Keratinocyte (primary cell): ENCODE data around the gene PRKCE. TPM values are rescaled to one million over a fixed set of nuclear protein-coding genes. Genes with fewer than 3 reads are reported as not detected.

Source experiments
- DNase-seq: peaks from one replicate; pipeline ENCODE4 v3.0.0-alpha.2; 2011; ENCODE audit warnings: low read depth, missing footprints, low spot score
- FAIRE-seq: peaks from 2 replicates; lab custom pipeline; 2011; peaks lifted over from hg19 to GRCh38; lab: Jason Lieb, UNC
- H2AFZ ChIP-seq: 2 replicates; pipeline ENCODE4 v1.6.0; 2012; ENCODE audit warnings: low read length, control low read depth, inconsistent platforms; ENCODE audit not compliant: control insufficient read depth
- H3K27ac ChIP-seq: 2 replicates; pipeline ENCODE4 v1.5.1; 2011; ENCODE audit warnings: low read length; ENCODE audit not compliant: control insufficient read depth, insufficient read depth
- H3K27me3 ChIP-seq: 3 replicates; pipeline ENCODE4 v1.6.0; 2011; ENCODE audit warnings: low read length; ENCODE audit not compliant: control insufficient read depth, insufficient read depth; ENCODE audit errors: extremely low read depth
- H3K36me3 ChIP-seq, 2 experiments: 2 replicates in 1 of 2; 3 replicates in 1 of 2; pipeline ENCODE4 v1.5.1; 2011; ENCODE audit warnings: low read length in 2 of 2, mild to moderate bottlenecking in 1 of 2; ENCODE audit not compliant: control insufficient read depth in 2 of 2, insufficient read depth in 2 of 2; ENCODE audit errors: extremely low read depth in 1 of 2
- H3K4me1 ChIP-seq: 3 replicates; pipeline ENCODE4 v1.5.1; 2011; ENCODE audit warnings: low read length; ENCODE audit not compliant: control insufficient read depth, insufficient read depth; ENCODE audit errors: extremely low read depth
- H3K4me2 ChIP-seq: 3 replicates; pipeline ENCODE4 v1.6.0; 2011; ENCODE audit warnings: low read depth, low read length; ENCODE audit not compliant: control insufficient read depth, insufficient read depth; ENCODE audit errors: extremely low read depth
- H3K4me3 ChIP-seq, 3 experiments: fragments of 200-600 bp in 1 of 3; sonication (generic) in 1 of 3; 2 replicates in 2 of 3; 3 replicates in 1 of 3; pipeline ENCODE4 v1.5.1; 2011 to 2016; ENCODE audit warnings: low read length in 3 of 3, mild to moderate bottlenecking in 3 of 3, control low read depth in 2 of 3, inconsistent platforms in 1 of 3, low read depth in 1 of 3, mixed read lengths in 1 of 3, mixed run types in 1 of 3, moderate library complexity in 1 of 3; ENCODE audit not compliant: control insufficient read depth in 2 of 3, insufficient read depth in 2 of 3; ENCODE audit errors: extremely low read depth in 1 of 3
- H3K79me2 ChIP-seq: 2 replicates; pipeline ENCODE4 v1.6.0; 2012; ENCODE audit warnings: low read length; ENCODE audit not compliant: control insufficient read depth, insufficient read depth
- H3K9ac ChIP-seq: 3 replicates; pipeline ENCODE4 v1.6.0; 2011; ENCODE audit warnings: low read length; ENCODE audit not compliant: control insufficient read depth, insufficient read depth; ENCODE audit errors: extremely low read depth
- H3K9me1 ChIP-seq: 3 replicates; pipeline ENCODE4 v1.6.0; 2011; ENCODE audit warnings: low read length; ENCODE audit not compliant: control insufficient read depth, insufficient read depth; ENCODE audit errors: extremely low read depth
- H3K9me3 ChIP-seq: 2 replicates; pipeline ENCODE4 v1.5.1; 2012; ENCODE audit warnings: low read depth, low read length; ENCODE audit not compliant: control insufficient read depth
- H4K20me1 ChIP-seq: 3 replicates; pipeline ENCODE4 v1.6.0; 2011; ENCODE audit warnings: low read length; ENCODE audit not compliant: control insufficient read depth, insufficient read depth; ENCODE audit errors: extremely low read depth
- EZH2 ChIP-seq: IDR thresholded peaks from one replicate; pipeline ENCODE4 v1.6.1; 2012; ENCODE audit warnings: inconsistent platforms, mild to moderate bottlenecking, low read length, moderate library complexity
- dilution Hi-C: fragments of 300-500 bp; cut with MboI; formaldehyde crosslinking; loops from one replicate; pipeline ENCODE4 v1.7.0; 2020; ENCODE audit warnings: low sequenced_read_pairs; ENCODE audit not compliant: extremely low pct_ligation_motif_present
- polyA plus RNA-seq, 5 experiments: library from polyadenylated mRNA; depleted of rRNA in 3 of 5; stranded (reverse) in 3 of 5; stranded (forward) in 1 of 5; unstranded in 1 of 5; fragments of >200 nt; gene quantifications; 1 replicate in 1 of 5; 2 replicates in 3 of 5; 3 replicates in 1 of 5; pipeline versions ENCODE4 v1.2.1 to v1.2.3, GENCODE V29; 2011 to 2012; ENCODE audit warnings: missing spikeins in 2 of 5, low read depth in 1 of 5, low replicate concordance in 1 of 5
- TF ChIP-seq, protein P1 (sequence below), 3 experiments: IDR thresholded peaks in 1 of 3; conservative IDR thresholded peaks in 1 of 3; optimal IDR thresholded peaks in 1 of 3; 2 replicates in 2 of 3; 3 replicates in 1 of 3; pipeline versions ENCODE3 to v1.5.1; 2011; ENCODE audit warnings: low read length in 3 of 3, mild to moderate bottlenecking in 3 of 3, moderate library complexity in 2 of 3, control low read depth in 1 of 3, inconsistent platforms in 1 of 3; ENCODE audit not compliant: insufficient read depth in 2 of 3; ENCODE audit errors: extremely low read depth in 1 of 3

The PRKCE gene
- polyA plus RNA-seq, 1 donor (not counting 4 experiments of a cell fraction or from before 2014, with no cell fraction given): 2.0 TPM

DNA sequence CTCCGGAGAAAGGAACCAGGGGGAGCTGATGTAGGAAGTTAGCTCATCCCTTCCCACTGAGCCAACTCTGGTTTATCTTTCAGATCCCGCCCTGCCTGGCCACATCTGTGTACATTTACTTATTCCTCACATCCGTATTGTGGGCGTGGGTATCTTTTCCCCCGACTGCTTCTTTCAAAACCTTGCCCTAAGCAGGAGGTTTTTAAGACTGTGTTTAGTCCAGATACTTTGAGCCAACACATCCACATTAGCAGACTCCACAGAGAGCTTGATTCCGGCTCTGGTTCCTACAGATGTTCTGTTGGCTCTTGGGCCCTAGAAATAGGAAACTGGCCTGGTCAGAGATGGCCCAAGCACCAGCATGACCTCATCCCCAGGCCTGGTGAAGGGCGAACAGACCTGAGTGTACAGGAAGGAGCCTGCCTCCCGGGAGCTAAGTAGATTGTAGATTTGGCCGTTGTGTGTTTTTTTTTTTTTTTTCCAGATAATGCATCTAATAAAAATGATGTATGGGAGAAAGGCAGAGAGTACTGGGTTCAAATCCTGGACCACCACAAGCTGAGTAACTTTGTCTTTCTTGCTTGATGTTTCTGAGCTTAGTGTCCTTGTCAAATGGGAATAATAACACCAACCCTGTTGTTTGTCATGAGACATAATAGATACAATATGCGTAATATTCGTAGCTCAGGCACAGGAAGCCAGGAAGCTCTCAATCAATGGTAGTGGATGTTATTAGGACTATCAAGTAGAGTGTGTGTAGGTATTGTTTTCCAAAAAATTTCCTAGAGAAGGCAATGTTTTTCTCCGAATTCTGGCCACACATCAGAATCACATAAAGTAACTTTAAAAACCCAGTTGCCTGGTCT, 92.3 kb downstream of the PRKCE start:
- no peak overlapping the region for H3K4me3 ChIP-seq
- H3K4me1 ChIP-seq: no peaks in the 10 kb centered on the region
- dilution Hi-C loops: no loop called here
- no peak overlapping the region for H3K27ac ChIP-seq
- no peaks in the 10 kb centered on the region for H3K9me1 ChIP-seq
- no peak for TF ChIP-seq EZH2
- TF ChIP-seq, protein P1, sequence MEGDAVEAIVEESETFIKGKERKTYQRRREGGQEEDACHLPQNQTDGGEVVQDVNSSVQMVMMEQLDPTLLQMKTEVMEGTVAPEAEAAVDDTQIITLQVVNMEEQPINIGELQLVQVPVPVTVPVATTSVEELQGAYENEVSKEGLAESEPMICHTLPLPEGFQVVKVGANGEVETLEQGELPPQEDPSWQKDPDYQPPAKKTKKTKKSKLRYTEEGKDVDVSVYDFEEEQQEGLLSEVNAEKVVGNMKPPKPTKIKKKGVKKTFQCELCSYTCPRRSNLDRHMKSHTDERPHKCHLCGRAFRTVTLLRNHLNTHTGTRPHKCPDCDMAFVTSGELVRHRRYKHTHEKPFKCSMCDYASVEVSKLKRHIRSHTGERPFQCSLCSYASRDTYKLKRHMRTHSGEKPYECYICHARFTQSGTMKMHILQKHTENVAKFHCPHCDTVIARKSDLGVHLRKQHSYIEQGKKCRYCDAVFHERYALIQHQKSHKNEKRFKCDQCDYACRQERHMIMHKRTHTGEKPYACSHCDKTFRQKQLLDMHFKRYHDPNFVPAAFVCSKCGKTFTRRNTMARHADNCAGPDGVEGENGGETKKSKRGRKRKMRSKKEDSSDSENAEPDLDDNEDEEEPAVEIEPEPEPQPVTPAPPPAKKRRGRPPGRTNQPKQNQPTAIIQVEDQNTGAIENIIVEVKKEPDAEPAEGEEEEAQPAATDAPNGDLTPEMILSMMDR (optimal IDR thresholded peaks at IDR 0.05 in 1 of 3, IDR thresholded peaks at IDR 0.05 in 1 of 3, conservative IDR thresholded peaks at IDR 0.05 in 1 of 3; ENCODE audit: extremely low read depth in 1 of 3, insufficient read depth in 2 of 3, low read length in 3 of 3): no peak
- H4K20me1 ChIP-seq: no peaks in the 10 kb centered on the region
- no peak overlapping the region for H3K9ac ChIP-seq
- DNase-seq (no peak), FAIRE-seq (no peak)
- H3K79me2 ChIP-seq: no peaks in the 10 kb centered on the region
- H3K27me3 ChIP-seq: no peaks in the 10 kb centered on the region
- no peak overlapping the region for H2AFZ ChIP-seq
- peaks cover 2% of the 10 kb centered on the region for H3K9me3 ChIP-seq
- H3K4me2 ChIP-seq: no peak overlapping the region
- H3K36me3 ChIP-seq: no peaks in the 10 kb centered on the region

DNA sequence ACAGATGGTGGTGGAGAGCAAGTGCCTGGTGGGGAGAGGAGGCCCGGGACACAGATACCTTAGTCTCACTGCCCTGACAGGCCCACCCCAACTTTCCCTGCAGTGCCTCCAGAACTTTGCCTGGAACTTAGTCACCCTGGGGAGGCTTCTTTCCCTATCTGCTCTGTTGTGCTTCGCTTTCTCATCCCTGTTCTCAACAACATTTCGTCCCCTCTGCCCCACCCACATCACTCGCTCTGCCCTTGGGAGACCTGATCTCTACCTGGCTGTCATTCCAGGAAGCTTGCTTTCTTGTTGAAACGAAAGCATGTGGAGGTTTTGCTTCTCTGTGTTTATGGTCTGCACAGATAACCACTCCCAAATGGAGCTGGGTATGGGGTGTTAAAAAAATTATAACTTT, 93.8 kb downstream of the PRKCE start:
- Histone ChIP-seq H3K9me3 (peaks cover 2% of the 10 kb centered on the region), H3K4me3 (no peak overlapping the region), H3K79me2 (no peaks in the 10 kb centered on the region), H3K9me1 (no peaks in the 10 kb centered on the region), H3K36me3 (no peaks in the 10 kb centered on the region), H3K9ac (no peak overlapping the region), H4K20me1 (no peaks in the 10 kb centered on the region), H3K27ac (no peak overlapping the region), H3K4me1 (no peaks in the 10 kb centered on the region), H3K4me2 (no peak overlapping the region), H3K27me3 (no peaks in the 10 kb centered on the region), H2AFZ (no peak overlapping the region)
- TF ChIP-seq EZH2: no peak
- TF ChIP-seq, protein P1 (optimal IDR thresholded peaks at IDR 0.05 in 1 of 3, IDR thresholded peaks at IDR 0.05 in 1 of 3, conservative IDR thresholded peaks at IDR 0.05 in 1 of 3; ENCODE audit: extremely low read depth in 1 of 3, insufficient read depth in 2 of 3, low read length in 3 of 3): no peak
- DNase-seq (no peak), FAIRE-seq (no peak)
- dilution Hi-C loops: no loop called here
